GM19324 (cell line): ENCODE data around the gene GGACT.
A peak's percentile ranks its signal among the peaks of the same experiment; 100 is the strongest.

Experiments
- ATAC-seq: cut with Tn5 transposase; IDR thresholded peaks from one replicate; pipeline ENCODE4 v1.9.1; 2021; ENCODE audit warnings: mild to moderate bottlenecking, moderate library complexity; ENCODE audit not compliant: unreplicated experiment, low FRiP score

The GGACT gene

GRCh38 chr13:100560498-100561157 is 28.0 kb downstream of the GGACT start:
- no peak for ATAC-seq

- no peak for ATAC-seq
These were observed 28.7 kb downstream of the GGACT start for GRCh38 chr13:100559886-100560285.

GRCh38 chr13:100552755-100553154 is 35.8 kb downstream of the GGACT start:
- ATAC-seq = no peak

DNA sequence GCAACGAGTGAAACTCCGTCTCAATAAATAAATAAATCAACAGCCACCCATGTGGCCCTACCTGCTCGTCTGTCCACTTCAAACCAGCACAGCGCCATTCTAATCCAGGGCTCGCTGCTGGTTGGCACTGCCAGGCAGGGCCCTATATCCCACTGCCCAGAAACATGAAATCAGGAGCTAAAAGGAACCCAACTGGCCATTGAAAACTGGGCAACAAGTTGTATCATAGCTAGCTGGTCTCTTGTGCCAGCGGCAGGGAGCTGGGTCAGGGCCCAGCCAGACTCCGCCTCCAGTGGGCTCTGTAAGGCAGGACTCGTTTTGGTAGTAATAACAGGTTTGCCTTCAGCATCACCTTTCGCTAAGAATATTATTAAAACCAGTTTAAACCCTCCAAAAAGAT is 39.3 kb downstream of the GGACT start:
- ATAC-seq = no peak

DNA sequence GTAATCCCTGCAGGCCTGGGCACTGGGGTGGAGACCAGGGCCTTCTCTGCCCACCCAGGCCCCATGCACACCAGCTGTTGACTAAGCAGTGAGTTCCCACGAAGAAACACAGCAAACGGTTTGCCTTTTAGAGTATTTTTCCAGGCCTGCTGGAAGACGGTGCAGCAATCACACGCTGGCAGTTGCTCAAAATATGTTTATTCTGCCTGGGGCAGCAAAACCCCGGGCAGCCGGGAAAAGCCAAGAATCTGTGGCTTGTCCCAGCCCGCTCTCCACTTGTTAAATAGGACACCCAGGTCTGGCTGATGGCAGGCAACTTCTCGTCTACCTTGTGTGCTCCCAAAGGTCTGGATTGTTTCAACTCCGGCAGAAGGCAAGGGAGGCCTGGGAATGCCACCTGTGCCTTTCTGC is 40.8 kb downstream of the GGACT start:
- ATAC-seq = no peak

- no peak for ATAC-seq
These were observed 41.7 kb downstream of the GGACT start for GRCh38 chr13:100546713-100547405.

- no peak for ATAC-seq
These were observed 42.9 kb downstream of the GGACT start for GRCh38 chr13:100545684-100546061.

DNA sequence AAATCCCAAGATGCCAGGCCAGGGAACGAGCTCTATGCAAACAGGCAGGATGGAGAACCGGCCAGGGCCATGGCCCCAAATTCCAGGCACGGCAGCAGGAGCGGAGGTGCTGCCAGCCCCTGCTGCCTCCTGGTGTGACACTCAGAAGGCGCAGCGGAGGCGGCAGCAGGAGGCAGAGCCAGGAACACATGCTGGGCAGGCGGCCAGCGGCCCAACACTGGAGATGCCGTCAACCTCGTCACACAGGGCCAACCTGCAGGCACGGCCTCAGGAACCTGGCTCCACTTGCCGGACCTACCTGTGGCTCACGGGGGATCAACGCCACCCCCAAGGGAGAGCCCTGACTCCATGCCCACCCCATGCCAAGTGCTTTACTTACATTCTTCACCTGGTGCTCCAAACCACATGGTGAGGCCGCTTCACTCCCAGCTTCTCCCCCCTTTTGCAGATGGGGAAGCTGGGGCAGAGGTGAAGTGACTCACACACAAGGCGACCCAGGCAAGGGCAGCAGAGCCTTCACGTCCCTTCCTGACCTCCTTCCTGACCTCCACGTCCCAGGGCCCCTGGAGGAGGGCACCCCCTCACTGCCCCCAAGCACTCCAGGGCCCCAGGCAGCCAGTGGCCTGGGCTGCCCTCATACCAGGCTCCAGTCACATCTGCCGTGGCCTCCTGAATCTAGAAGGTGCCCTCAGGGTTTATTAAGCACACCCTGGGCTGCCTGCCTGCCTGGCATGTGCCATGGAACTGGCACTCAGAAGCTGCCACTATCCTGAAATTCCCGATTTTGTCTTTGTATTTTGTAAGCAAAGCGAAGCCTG is 43.5 kb downstream of the GGACT start:
- no peak for ATAC-seq

GRCh38 chr13:100543872-100544602 is 44.6 kb downstream of the GGACT start:
- ATAC-seq = no peak

DNA sequence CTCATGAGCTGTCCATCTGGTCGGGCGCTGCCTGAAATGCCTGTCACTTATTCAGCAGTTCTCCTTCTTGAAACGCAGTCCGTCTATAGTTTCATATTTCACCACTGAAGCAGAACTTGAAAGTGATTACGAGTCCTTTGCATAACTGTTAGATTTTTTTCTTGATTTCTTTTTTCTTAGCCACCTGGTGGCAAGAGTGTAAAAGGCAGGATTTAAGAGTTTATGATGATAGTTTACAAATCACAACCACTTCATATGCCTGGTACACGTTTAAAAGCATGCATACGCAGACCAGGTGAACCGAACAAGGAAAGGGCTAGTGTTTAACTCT is 45.8 kb downstream of the GGACT start:
- ATAC-seq = peak; percentile 87

- no peak for ATAC-seq
These were observed 46.4 kb downstream of the GGACT start for GRCh38 chr13:100541897-100542825.

DNA sequence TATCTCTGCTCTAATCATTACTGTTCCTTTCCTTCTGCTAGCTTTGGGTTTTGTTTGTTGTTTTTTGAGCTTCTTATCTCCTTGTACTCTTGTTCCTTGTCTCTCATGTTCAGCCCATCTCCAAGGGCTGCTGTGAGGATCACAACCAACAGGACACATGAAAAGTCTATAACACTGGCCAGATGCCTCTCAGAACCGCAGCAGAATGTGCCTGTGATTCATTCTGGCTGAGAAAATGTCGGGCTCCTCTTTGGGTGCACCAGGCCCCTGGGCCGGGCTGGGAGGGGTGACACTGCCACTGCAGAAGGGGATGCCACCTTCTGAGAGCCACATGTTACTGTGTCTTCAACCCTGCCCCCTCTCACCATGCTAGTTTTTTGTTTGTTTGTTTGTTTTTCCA is 48.0 kb downstream of the GGACT start:
- ATAC-seq = no peak

DNA sequence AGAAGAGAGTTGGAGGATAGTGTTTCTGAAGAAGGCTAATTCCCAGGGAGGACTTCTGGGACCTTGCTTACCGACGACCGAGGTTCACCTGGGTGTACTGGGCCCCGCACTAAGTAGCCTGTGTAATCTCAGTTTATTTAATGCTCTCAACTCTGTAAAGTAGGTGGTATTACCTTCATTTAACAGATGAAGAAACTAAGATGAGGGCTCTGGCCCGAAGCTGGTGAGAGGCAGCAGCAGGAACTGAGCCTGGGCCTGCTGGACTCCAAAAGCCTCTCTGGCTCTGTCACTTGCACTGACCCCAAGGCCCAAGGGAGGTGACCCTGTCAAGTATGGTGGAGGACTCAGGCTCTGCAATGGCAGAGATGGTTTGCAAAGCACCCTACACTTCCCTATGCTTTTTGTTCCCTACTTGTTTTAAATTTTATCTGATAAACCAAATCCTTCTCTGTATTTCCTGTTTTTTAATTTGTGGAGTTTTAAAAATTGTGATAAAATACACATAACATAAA is 50.6 kb downstream of the GGACT start:
- ATAC-seq = no peak

DNA sequence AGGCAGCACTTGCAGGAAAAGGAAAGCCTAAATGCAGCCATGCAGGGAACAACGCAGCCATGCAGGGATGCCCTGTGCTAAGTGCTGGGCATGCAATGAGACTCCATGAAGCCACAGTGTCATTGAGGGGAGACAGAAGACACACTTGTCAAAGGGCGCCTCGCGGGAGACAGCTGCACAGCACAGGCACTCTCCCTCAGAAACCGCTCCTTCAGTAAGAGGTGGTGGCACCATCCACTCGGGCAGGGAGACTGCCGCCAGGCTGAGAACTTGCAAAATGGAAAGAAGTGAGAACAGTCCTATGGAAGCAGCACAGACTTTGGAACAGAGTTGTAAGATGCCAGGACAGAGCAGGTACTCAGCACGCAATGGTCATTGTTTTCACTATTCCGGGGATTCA is 51.1 kb downstream of the GGACT start:
- ATAC-seq = no peak

GRCh38 chr13:100536643-100537180 is 51.9 kb downstream of the GGACT start:
- ATAC-seq = no peak

DNA sequence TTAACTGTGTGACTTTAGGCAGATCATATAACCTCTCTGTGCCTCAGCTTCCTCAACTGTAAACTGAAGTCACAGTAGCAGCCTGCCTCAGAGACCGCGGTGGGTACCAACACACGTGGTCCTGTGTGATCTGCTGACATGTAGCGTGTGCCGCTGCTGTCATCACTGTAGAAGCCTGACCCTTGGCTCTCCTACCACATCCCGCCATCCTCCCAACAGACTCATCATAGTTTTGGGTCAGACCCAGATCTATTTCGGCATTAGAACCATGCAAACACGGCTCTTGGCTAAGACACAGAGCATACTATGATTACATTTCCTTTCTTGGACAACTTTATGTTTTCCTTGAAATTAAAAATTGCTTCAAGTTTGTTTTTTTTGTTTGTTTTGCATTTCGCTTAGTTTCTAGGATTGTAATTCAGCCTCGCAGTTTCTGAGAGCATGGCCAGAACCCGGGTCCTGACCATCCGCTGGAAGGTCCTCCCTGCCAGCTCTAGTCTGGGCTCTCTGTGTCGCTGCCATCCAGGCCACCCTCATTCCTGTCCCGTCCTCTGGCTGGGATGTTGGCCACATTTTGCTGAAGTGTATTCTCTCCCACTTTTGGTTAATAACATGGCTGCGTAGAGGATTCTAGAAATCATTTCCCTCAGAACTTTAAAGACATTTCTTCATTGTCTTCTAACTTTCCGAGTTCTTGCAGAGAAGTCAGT is 53.0 kb downstream of the GGACT start:
- no peak for ATAC-seq

DNA sequence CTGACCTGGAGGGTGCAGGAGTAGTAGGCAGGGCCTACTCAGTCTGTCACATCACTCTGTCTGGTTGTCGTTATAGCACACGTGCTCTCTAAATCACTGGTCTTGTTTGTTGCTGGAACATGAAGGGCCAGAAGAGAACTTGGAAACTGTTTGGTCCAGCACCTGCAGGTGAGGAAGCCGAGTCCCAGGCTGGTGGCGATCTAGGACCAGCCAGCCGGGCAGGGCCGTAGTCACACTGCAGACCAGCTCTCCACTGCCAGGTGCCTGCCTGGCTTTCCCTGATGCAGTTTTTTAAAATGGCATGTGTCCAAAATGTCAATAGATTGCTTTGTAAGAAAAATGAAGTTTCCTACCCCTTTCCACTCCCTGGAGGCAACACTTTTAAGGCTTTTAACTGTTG is 53.7 kb downstream of the GGACT start:
- ATAC-seq = no peak

- no peak for ATAC-seq
These were observed 54.3 kb downstream of the GGACT start for GRCh38 chr13:100534147-100534843.
